ENCODE measurements around the gene ATAD1.
"Not testable (repeated sequence)": the region's sequence is repeated elsewhere in the genome, so short reads cannot be mapped to it uniquely, and the experiment has no call there.

ATAD1 gene

GRCh38 chr10:87804939-87805569, 13.0 kb downstream of the ATAD1 start:
- Histone ChIP-seq H3K27ac (ENCODE audit: insufficient read depth, low read depth, low read length, poor library complexity, severe bottlenecking) (no peak overlapping the region), H3K4me1 (ENCODE audit: control insufficient read depth, insufficient read depth, low read length) (no peaks in the 10 kb centered on the region), H3K9me3 (ENCODE audit: control insufficient read depth, low read length) (no peaks in the 10 kb centered on the region), H3K36me3 (ENCODE audit: control insufficient read depth, insufficient read depth, low read length) (peaks cover 49% of the 10 kb centered on the region), H3K4me3 (ENCODE audit: insufficient read depth, low read depth, low read length) (no peak overlapping the region), H3K27me3 (ENCODE audit: control insufficient read depth, insufficient read depth, low read length, poor library complexity, severe bottlenecking) (no peaks in the 10 kb centered on the region)
- WGBS, 2 experiments, result 90 to 94% methylated on average over 2 of the region's 2 CpGs

DNA sequence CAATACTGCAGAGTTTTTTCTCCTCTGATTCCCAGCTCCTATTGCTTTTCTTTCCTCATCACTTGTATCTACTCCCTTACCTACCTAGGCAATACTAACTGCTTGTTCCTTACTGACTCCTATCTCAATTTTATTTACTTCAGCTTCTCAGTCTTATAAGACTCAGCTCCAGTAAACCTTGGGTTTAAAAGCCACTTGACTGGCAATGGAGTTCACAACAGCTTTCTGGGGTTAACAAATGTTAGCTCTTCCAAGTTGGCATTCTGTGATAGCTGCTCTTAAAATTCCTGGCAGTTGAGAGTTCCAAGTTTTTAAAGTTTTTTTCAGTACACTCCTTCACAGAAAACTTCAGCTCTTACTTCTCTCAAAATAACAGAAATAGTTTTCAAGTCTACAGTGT, 14.2 kb downstream of the ATAD1 start:
- H3K9me3 ChIP-seq (ENCODE audit: control insufficient read depth, low read length), result no peaks in the 10 kb centered on the region
- H3K4me1 ChIP-seq (ENCODE audit: control insufficient read depth, insufficient read depth, low read length), result no peaks in the 10 kb centered on the region
- H3K27ac ChIP-seq (ENCODE audit: insufficient read depth, low read depth, low read length, poor library complexity, severe bottlenecking), result no peak overlapping the region
- H3K27me3 ChIP-seq (ENCODE audit: control insufficient read depth, insufficient read depth, low read length, poor library complexity, severe bottlenecking), result no peaks in the 10 kb centered on the region
- H3K36me3 ChIP-seq (ENCODE audit: control insufficient read depth, insufficient read depth, low read length), result peaks cover 55% of the 10 kb centered on the region
- no peak overlapping the region for H3K4me3 ChIP-seq (ENCODE audit: insufficient read depth, low read depth, low read length)

DNA sequence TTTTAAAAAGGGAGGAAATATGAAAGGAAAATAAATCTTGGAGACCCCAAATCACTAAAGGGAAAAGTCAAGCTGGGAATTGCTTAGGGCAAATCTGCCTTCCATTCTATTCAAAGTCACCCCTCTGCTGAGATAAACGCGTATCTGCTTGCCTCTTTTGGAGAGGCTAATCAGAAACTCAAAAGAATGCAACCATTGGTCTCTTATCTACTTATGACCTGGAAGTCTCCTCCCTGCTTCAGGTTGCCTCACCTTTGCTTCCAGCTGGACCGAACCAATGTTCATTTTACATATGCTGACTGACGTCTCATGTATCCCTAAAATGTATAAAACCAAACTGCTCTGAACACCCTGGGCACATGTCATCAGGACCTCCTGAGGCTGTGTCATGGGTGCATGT, 14.7 kb downstream of the ATAD1 start:
- H3K4me1 ChIP-seq (ENCODE audit: control insufficient read depth, insufficient read depth, low read length), result no peaks in the 10 kb centered on the region
- H3K9me3 ChIP-seq (ENCODE audit: control insufficient read depth, low read length), result no peaks in the 10 kb centered on the region
- peaks cover 55% of the 10 kb centered on the region for H3K36me3 ChIP-seq (ENCODE audit: control insufficient read depth, insufficient read depth, low read length)
- H3K4me3 ChIP-seq (ENCODE audit: insufficient read depth, low read depth, low read length), result no peak overlapping the region
- 97 to 98% methylated on average over 4 of the region's 4 CpGs for WGBS, 2 experiments
- H3K27me3 ChIP-seq (ENCODE audit: control insufficient read depth, insufficient read depth, low read length, poor library complexity, severe bottlenecking), result no peaks in the 10 kb centered on the region
- no peak overlapping the region for H3K27ac ChIP-seq (ENCODE audit: insufficient read depth, low read depth, low read length, poor library complexity, severe bottlenecking)

GRCh38 chr10:87801813-87802435, 16.1 kb downstream of the ATAD1 start:
- not testable (repeated sequence) for H3K27ac ChIP-seq (ENCODE audit: insufficient read depth, low read depth, low read length, poor library complexity, severe bottlenecking); H3K27me3 ChIP-seq (ENCODE audit: control insufficient read depth, insufficient read depth, low read length, poor library complexity, severe bottlenecking); H3K4me1 ChIP-seq (ENCODE audit: control insufficient read depth, insufficient read depth, low read length); H3K9me3 ChIP-seq (ENCODE audit: control insufficient read depth, low read length); H3K4me3 ChIP-seq (ENCODE audit: insufficient read depth, low read depth, low read length)
- WGBS, 2 experiments, result 100% methylated on average over 1 of the region's 1 CpG
- peaks cover 55% of the 10 kb centered on the region for H3K36me3 ChIP-seq (ENCODE audit: control insufficient read depth, insufficient read depth, low read length)

- Histone ChIP-seq H3K36me3 (ENCODE audit: control insufficient read depth, insufficient read depth, low read length) (peaks cover 37% of the 10 kb centered on the region), H3K4me3 (ENCODE audit: insufficient read depth, low read depth, low read length) (no peak overlapping the region), H3K9me3 (ENCODE audit: control insufficient read depth, low read length) (no peaks in the 10 kb centered on the region), H3K27me3 (ENCODE audit: control insufficient read depth, insufficient read depth, low read length, poor library complexity, severe bottlenecking) (no peaks in the 10 kb centered on the region), H3K4me1 (ENCODE audit: control insufficient read depth, insufficient read depth, low read length) (no peaks in the 10 kb centered on the region), H3K27ac (ENCODE audit: insufficient read depth, low read depth, low read length, poor library complexity, severe bottlenecking) (no peak overlapping the region)
- WGBS, 2 experiments, result 100% methylated on average over 1 of the region's 1 CpG; no CpG with 5 or more reads in 1 of the 2 experiments
Measured at GRCh38 chr10:87799860-87800259, 18.2 kb downstream of the ATAD1 start.

DNA sequence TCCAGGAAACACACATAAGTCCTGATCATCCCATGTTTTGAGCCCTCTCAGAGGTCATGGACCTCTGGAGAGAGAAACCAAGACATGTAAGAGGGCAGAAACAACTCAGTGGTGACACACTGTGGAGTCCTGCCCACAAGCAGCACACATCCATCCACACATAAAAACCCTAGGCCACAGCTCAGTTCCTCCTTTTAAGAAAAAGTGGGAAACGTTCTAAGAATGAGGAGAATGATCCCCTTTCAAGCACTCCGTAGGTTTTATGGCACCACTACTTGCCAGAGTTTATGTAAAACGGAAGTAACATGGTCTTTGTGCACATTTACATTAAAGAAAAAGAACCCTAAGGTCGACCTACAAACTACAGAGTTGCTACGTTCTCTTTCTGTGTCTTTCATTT, 19.9 kb downstream of the ATAD1 start:
- 91 to 96% methylated on average over 5 of the region's 5 CpGs for WGBS, 2 experiments
- no peaks in the 10 kb centered on the region for H3K4me1 ChIP-seq (ENCODE audit: control insufficient read depth, insufficient read depth, low read length)
- H3K36me3 ChIP-seq (ENCODE audit: control insufficient read depth, insufficient read depth, low read length), result peaks cover 19% of the 10 kb centered on the region
- H3K27me3 ChIP-seq (ENCODE audit: control insufficient read depth, insufficient read depth, low read length, poor library complexity, severe bottlenecking), result no peaks in the 10 kb centered on the region
- H3K4me3 ChIP-seq (ENCODE audit: insufficient read depth, low read depth, low read length), result no peak overlapping the region
- H3K9me3 ChIP-seq (ENCODE audit: control insufficient read depth, low read length), result no peaks in the 10 kb centered on the region
- no peak overlapping the region for H3K27ac ChIP-seq (ENCODE audit: insufficient read depth, low read depth, low read length, poor library complexity, severe bottlenecking)

- 84 to 87% methylated on average over 3 of the region's 3 CpGs for WGBS, 2 experiments
- Histone ChIP-seq H3K4me3 (ENCODE audit: insufficient read depth, low read depth, low read length) (no peak overlapping the region), H3K27ac (ENCODE audit: insufficient read depth, low read depth, low read length, poor library complexity, severe bottlenecking) (no peak overlapping the region), H3K36me3 (ENCODE audit: control insufficient read depth, insufficient read depth, low read length) (peaks cover 15% of the 10 kb centered on the region), H3K27me3 (ENCODE audit: control insufficient read depth, insufficient read depth, low read length, poor library complexity, severe bottlenecking) (no peaks in the 10 kb centered on the region), H3K4me1 (ENCODE audit: control insufficient read depth, insufficient read depth, low read length) (no peaks in the 10 kb centered on the region), H3K9me3 (ENCODE audit: control insufficient read depth, low read length) (no peaks in the 10 kb centered on the region)
Measured at GRCh38 chr10:87794285-87794684, 23.7 kb downstream of the ATAD1 start.

- WGBS, 2 experiments, result 100% methylated on average over 1 to 2 of the region's 3 CpGs
Measured at GRCh38 chr10:87790185-87790584, 27.8 kb downstream of the ATAD1 start.

GRCh38 chr10:87786421-87786820, 31.6 kb downstream of the ATAD1 start:
- peaks cover 15% of the 10 kb centered on the region for H3K36me3 ChIP-seq (ENCODE audit: control insufficient read depth, insufficient read depth, low read length)
- no peaks in the 10 kb centered on the region for H3K4me1 ChIP-seq (ENCODE audit: control insufficient read depth, insufficient read depth, low read length)
- H3K4me3 ChIP-seq (ENCODE audit: insufficient read depth, low read depth, low read length), result no peak overlapping the region
- no peaks in the 10 kb centered on the region for H3K27me3 ChIP-seq (ENCODE audit: control insufficient read depth, insufficient read depth, low read length, poor library complexity, severe bottlenecking)
- H3K9me3 ChIP-seq (ENCODE audit: control insufficient read depth, low read length), result no peaks in the 10 kb centered on the region
- 92 to 96% methylated on average over 6 to 7 of the region's 7 CpGs for WGBS, 2 experiments
- no peak overlapping the region for H3K27ac ChIP-seq (ENCODE audit: insufficient read depth, low read depth, low read length, poor library complexity, severe bottlenecking)

More at GRCh38 chr10:87790185-87790584, 27.8 kb downstream of the ATAD1 start:
- Histone ChIP-seq H3K9me3 (ENCODE audit: control insufficient read depth, low read length) (no peaks in the 10 kb centered on the region), H3K27me3 (ENCODE audit: control insufficient read depth, insufficient read depth, low read length, poor library complexity, severe bottlenecking) (no peaks in the 10 kb centered on the region), H3K36me3 (ENCODE audit: control insufficient read depth, insufficient read depth, low read length) (peaks cover 11% of the 10 kb centered on the region), H3K4me1 (ENCODE audit: control insufficient read depth, insufficient read depth, low read length) (no peaks in the 10 kb centered on the region), H3K4me3 (ENCODE audit: insufficient read depth, low read depth, low read length) (no peak overlapping the region), H3K27ac (ENCODE audit: insufficient read depth, low read depth, low read length, poor library complexity, severe bottlenecking) (no peak overlapping the region)

DNA sequence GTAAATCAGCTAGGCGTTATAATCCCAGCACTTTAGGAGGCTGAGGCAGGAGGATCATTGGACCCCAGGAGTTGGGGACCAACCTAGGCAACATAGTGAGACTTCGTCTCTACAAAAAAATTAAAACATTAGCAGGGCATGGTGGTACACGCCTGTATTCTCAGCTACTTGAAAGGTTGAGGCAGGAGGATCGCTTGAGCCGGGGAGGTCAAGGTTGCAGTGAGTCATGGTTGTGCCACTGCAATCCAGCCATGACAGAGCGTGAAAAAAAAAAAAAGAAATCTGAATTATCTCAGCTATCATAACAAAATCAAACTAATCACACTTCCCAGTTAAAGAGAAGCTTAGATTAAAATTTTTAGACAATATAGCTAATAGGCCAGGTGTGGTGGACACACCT, 35.3 kb downstream of the ATAD1 start:
- Histone ChIP-seq H3K4me1 (ENCODE audit: control insufficient read depth, insufficient read depth, low read length) (no peaks in the 10 kb centered on the region), H3K27ac (ENCODE audit: insufficient read depth, low read depth, low read length, poor library complexity, severe bottlenecking) (no peak overlapping the region), H3K4me3 (ENCODE audit: insufficient read depth, low read depth, low read length) (no peak overlapping the region), H3K27me3 (ENCODE audit: control insufficient read depth, insufficient read depth, low read length, poor library complexity, severe bottlenecking) (no peaks in the 10 kb centered on the region), H3K9me3 (ENCODE audit: control insufficient read depth, low read length) (no peaks in the 10 kb centered on the region), H3K36me3 (ENCODE audit: control insufficient read depth, insufficient read depth, low read length) (peaks cover 17% of the 10 kb centered on the region)
- 95 to 97% methylated on average over 6 of the region's 6 CpGs for WGBS, 2 experiments

All from ectodermal cell (in vitro differentiated cells).